ENCODE measurements around the gene PIGU.

PIGU gene

DNA sequence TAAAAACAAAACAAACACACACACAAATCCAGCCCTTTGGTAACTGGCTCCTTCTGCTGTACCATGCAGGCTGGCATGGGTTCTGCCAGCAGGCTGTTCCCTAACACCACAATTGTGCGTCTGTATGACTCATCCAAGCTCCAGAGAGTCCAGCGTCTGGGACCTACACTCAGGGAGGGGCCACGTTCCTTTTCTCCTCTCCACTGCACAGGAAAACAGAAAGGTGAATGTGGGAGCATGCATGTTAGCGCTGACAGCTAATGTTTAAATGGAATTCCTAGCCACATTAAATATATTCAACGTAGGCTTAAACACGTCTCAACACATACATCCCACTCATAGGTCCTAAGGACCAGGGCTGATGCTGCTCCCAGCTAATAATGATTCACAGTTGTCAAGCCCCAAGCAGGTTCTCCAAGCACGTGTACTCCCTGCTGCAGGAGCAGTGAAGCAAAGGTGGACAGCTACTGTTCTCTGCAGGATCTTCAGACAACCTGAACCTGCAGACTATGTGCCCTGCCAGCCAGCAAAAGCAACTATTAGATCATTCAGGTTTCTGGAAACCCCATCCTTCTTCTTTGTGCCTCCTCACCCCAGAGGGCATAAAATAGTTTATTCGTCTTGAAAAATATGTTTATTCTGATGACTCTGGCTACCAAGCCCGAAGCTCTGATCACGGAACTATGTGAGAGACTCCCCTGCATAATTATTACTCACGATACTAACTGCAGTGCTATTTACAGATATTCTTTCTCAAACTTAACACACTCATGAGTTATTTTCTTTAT, 97.5 kb downstream of the PIGU start:
- no peak for DNase-seq (ENCODE audit: low read depth, low spot score)

DNA sequence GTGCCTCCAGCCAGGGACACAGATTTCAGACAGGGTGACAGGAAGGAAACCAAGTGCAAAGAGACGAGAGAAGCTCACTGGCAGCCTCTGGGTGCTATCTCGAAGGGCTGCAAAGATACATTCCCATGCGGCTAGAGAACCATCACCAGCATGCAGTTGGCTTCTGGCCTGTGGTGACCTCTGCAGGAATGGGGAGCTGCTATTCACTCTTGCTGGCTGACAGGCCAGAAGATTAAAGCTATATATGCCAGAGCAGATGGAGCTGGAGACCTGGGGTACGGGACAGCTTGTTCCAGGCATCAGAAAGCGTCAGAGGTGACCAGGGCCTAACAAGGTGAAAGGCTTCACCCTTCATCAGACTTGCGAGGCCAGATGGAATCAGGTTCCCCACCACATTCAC, 98.4 kb downstream of the PIGU start:
- no peak for DNase-seq (ENCODE audit: low read depth, low spot score)

DNA sequence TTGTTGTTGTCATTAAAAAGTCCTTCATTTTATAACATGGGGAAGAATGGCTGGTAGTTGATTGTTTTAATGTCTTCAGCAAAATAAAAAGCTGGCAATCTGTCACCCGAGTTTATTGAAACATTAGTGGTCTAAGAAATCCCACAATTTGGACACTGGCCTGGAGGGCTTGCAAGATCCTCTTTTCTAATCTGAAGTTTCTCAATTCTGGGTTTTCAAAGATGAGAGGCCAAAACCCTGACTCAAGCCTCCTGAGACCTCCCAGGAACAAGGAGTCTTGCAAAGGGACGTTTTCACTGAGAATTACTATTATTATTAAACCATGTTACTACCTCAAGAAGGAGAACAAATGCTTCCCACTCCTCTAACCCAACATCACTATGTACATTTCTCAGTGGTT, 98.9 kb downstream of the PIGU start:
- DNase-seq (ENCODE audit: low read depth, low spot score) = no peak

DNA sequence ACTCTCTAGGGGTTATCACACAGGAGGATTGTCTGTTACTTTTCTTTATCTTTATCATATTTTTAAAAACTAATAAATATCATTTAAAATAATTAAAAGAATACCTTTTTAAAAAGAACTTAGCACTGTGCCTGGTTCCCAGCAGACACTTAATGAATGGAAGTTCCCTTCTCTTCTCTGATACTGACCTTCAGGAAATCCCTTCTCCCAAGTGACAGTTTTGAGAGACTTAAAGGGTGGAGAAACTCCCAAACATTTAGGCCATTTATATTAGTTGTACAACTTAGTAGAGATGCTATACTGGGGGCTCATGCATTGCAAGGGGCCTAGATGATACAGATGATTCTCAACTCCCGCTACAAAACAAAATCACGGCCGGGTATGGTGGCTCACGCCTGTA, 99.8 kb downstream of the PIGU start:
- no peak for DNase-seq (ENCODE audit: low read depth, low spot score)

DNA sequence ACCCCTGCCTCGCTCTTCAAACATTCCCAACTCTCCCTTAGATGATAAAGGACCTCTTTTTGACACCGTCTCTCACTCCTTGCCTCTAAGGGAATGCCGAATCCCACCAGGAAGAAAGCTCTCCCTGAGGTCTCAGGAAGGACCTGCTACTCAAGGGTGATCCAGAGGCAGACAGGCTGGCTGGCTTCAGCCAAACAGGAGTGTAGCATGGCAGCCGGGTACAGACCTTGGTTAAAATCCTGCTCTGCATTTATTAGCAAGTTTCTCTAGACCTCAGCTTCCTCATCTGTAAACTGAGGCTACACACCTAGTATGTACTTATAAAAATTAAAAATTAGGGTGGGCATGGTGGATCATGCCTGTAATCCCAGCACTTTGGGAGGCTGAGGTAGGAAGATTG, 101.1 kb downstream of the PIGU start:
- DNase-seq (ENCODE audit: low read depth, low spot score) = no peak

DNA sequence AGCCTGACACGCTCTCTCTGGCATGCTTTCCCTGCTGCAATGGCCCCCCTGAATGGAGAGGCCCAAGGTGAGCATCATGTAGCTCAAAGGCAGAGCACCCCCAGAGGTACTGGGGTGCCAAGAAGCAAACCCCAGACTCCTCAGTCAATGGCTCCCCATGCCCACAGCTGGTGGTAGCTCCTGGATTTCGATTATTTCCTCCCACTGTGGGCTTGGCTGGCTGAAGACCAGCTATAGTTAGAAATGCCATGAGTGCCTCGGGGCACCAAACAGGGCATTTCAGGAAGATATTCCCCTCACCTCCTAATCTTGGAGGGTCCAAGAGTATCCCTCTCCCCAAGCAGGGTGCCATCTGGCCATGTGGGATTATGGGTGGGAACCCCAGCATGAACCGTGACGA, 101.6 kb downstream of the PIGU start:
- DNase-seq (ENCODE audit: low read depth, low spot score) = no peak

DNA sequence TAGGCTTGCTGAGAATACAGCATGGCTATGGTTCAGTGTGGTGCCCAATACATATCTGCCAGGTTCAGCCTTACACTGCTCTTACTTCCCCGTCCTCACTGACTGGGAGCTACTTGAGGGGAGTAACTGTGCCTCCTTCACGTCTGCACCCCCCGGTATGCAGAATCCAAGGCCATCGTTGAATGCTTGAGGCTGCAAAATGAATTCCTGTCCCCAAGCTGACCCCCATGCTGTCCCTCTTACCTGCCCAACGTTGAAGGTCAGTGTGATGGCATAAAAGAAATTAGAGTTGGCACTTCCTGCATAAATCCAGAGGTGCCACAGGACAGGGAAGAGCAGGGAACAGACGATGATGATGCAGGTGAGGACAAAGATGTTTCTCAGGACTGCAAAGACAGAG, 102.0 kb downstream of the PIGU start:
- DNase-seq (ENCODE audit: low read depth, low spot score) = no peak

DNA sequence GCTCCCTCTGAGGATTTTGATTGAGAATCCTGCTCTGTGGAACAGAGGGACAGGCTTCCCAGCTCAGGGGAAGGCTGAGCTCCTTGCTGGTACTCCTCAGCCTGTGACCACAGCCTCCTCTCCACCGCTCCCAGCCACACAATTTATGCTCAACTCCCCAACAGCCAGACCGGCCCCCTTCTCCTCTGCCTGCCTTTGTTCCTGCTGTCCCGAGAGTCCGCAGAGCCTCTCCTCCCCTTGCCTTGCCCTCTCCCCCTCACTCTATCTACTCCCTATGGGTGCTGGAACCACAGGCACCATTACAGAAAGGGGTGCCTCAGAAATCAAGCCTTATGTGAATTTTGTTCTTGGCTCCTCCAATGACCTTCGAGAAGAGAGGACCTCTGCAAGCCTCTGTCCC, 102.5 kb downstream of the PIGU start:
- DNase-seq (ENCODE audit: low read depth, low spot score) = no peak

DNA sequence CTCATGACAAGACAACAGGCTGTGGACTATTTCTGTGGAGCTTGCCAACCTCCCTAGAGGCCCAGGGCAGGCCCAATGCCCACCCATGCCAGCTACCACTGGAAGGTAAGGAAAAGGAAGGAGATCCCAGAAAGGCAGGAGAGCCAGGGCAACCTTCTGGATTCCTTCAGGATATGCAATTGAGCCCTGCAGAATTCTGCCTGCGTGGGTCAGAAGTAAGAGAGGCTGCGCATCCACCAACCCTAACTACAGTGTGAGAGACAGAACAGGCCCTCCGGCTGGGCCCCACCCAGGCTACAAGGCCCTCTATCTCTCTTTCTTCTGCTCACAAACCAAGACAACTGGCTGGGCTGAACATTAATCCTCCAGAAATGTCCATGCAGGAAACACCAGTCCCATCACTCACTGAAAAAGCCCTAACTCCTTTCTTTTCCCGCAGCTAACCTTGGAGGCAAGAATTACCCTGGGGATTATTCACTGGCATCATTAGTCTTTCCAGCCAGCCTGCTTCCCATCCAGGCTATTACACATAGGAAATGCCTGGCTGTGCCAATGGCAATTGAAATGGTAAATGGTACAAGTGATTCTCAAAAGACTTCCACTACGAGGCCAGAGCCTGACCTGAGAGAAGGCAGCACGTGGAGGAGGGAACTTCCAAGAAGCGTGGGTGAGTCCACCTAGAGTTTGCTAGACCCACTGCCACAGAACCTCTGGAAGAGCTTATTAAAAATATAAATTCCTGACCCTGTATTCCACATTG, 103.2 kb downstream of the PIGU start:
- no peak for DNase-seq (ENCODE audit: low read depth, low spot score)

DNA sequence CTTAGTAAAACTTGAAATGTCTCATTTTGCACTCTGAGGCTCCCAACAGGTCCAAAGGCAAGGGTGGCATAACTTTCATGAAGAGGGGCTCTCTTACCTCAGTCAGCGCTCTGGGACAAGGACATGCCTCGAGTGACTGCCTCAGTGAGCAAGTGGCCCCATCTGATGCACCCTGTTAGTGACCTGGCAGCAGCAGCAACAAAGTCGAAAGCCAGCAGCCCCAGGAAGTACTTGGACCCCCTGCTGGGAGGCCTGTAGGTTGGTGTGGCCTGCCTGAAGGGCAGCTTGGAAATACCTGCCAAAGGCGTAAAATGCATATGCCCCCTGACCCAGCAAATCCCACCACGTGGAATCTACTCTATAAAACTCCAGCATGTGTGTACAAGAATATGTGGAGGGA, 105.1 kb downstream of the PIGU start:
- no peak for DNase-seq (ENCODE audit: low read depth, low spot score)

DNA sequence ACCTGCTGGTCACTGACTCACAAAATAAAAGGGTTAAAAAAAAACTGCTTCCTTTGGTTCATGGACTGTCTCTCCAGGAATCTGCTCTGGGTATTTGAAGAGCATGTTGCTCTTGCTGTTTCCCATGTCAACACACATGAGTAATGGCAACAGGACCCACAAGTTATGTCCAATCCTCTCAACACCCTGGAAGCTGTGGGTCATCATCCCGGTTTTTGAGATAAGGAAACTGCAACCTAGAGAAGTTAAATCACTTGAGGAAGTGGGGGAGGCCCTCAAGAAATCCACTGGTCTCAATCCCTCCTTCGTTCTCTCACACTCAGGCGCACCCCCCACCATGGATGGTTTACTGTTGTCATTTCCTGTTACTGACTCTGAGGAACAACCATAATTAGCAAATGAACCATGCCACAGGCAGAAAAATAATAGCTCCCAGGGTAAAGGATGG, 106.0 kb downstream of the PIGU start:
- no peak for DNase-seq (ENCODE audit: low read depth, low spot score)

DNA sequence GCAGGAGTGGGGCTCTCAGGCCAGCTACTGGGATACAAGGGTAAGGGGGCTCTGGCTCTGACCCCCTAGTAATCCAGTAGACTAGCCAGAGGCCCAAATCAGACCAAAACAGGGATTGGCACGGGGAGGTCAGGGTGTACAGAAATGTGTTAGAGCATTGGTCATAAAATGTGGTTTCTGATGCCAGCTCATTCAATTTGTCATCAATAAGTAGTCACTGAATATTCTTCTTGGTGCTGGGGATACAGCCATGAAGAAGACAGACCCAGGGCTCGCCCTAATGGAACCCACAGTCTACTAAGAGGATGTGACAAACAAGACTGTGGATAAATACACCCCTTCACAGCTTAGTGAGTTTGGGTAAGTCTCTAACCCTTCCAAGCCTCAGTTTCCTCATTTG, 107.3 kb downstream of the PIGU start:
- DNase-seq (ENCODE audit: low read depth, low spot score) = no peak

DNA sequence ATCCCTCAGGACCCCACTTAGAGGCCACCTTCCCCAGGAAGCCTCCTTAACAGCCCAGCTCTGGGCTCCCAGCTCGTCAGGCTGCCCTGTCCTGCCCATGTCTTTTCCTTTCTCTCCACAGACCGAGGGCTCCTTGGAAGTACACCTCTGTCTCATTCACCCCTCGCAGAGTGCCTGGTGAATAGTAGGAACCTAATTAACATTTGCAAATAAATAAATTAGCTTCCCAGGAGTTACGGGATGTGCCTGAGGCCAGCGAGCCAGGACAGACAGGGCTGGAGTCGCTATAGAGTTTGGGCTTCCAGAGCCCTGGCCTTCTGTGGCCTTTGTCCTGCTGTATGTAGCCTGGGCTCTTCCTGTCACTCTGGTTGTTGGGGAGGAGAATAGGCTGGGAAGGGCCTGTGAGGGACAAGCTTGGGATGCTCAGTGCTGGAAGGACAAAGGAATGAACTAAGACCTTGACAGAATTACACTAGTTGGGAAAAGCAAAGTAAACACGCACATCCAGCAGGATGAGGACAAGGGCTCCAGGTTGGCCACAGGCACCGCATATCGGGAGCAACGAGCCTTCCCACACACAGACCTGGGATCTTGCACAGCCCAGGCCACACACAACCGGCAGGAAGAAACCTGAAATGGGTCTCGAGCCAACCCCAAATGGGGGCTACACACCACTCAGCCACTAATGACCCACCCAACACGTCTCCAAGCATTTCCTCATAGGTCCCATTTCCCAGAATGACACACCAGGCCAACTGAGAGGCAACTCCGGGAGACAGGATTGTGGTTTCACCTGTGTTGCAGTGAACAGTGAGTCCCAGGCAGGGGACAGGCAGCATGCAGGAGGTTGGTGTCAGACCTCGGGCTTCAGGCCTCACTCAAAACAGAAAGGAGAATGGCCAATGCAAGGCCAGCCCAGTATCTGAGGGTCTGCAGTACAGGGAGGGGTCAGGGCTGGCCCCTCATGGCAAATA, 108.7 kb downstream of the PIGU start:
- no peak for DNase-seq (ENCODE audit: low read depth, low spot score)

DNA sequence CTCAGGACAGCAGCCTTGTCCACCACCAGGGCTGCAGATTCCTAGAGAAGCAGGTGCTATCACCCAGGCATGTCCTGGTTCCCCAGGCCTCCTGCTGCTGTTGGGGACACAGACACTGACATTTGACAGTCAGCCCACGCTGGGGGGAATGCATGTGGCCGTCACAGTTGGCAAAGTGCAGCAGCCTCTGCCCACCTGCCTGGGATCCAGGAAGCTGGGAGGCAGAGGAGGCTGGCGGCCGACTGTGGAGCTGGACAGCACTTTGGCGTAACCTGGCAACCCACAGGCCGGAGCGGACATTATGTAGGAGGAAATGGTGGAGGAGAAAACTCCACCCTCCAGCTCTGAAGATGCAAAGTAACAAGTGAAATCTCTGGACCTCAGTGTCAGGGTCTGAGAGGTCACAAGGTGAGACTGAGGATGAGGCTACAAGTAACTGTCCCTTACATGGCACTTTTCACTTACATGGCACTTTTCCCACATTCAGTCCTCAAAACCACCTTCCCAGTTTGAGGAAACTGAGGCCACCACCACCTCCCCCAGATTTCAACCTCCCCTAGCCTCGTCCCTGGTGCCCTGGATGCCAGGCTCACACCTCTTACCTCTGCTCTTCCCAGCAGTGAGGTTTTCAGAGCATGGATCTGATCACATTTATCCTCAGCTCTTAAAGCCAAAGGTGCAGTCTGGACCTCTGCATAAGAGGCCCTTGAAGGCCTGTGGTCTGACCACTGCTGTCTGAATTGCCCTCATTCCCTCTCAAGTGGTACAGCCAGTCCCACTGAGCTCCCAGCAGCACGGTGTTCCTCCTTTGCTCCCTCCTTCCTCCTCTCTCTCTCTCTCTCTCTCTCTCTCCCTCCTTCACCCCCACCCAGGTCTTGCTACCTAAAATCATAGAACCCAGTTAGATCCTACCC, 109.7 kb downstream of the PIGU start:
- DNase-seq (ENCODE audit: low read depth, low spot score) = no peak

DNA sequence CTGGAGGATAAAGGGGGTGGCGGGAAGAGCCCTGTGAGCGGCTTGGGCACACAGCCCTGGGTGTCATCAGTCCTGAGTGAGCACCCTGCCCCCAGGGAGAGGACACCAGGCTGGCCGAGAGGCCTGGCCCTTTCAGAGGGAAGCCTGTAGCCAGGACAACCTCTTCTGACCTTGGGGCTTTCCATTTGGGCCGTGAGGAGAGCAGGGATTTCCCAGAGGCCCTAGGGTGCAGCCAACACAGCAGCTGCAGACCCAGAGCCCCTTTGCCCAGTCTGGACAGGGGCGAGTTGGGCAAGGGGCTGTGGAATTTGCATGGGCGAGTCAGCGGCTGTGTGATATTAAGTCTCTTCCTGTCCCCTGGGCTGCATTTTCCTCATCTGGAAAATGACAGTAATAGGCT, 112.1 kb downstream of the PIGU start:
- no peak for DNase-seq (ENCODE audit: low read depth, low spot score)

DNA sequence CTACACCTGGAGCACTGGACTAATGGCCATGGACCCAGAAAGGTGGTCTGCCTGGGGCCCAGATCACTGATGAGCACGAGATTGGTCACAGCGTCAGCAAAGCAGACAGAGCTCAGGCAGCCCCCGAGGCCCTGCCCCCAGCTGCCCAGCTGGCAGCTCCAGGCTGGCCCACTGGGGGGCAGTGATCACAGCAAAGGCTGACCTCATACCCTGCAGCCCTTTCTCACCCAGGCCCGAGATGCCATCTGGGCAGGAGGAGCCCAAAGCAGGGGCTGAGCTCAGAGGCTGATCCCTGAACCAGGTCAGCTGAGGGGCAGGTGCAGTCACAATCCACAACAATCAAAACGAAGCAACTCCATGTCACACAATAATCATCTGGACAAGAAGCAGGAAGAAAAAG, 114.3 kb downstream of the PIGU start:
- DNase-seq (ENCODE audit: low read depth, low spot score) = no peak

DNA sequence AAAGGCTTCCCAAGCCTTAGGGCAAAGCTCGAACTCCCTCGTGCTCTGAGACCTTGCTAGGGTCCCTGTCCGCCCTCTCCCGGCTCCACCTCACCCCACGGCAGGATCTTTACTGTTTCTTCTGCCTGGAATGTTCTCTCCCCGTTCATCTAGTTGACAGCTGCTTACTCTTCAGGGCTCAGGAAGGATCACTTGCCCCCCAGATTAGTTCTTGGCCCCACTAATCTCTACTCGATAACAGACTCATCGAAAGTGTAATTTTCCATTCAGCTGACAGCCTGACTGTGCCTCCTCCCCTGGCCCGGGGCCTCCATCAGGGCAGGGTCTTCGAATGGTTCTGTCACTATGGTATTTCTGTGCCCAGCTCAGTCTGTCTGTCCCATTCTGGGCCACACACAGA, 115.2 kb downstream of the PIGU start:
- DNase-seq (ENCODE audit: low read depth, low spot score) = no peak

DNA sequence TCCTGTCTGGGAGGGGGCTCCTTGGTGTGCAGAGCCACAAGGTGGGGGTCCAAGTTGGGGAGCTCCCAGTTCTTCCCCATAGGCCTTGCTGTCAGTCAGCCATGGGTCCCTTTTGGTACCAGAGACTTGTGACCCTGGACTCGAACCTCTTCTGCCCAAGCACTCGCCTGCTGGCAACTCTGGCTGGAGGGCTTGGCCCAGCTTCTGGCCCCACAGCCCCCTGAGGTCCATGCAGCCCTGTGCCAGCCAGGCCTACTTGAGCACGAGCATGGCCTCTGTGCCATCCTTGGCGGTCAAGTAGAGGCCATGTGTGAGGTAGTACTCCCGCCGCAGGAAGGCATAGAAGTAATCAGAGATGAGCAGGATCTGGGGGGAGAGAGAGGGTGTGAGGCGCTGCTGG, 116.3 kb downstream of the PIGU start:
- no peak for DNase-seq (ENCODE audit: low read depth, low spot score)

DNA sequence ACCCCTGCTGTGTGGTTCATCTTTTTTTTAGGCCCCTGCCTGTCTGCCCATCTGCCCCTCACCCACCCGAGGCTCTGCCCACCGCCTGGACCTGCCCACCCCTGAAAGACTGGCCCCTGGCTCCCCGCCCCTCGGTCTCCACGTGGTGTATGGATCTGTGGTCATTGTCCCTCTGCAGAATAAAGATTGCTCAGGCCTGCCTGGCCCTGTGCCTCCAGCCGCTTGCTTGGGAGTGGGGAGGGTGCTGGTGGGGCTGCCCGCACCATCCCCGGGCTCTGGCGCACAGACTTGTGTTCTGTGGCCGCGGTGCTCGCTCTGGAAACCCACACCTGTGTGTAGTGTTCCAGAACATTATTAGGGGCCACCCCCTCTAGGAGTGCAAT, 116.8 kb downstream of the PIGU start:
- no peak for DNase-seq (ENCODE audit: low read depth, low spot score)

DNA sequence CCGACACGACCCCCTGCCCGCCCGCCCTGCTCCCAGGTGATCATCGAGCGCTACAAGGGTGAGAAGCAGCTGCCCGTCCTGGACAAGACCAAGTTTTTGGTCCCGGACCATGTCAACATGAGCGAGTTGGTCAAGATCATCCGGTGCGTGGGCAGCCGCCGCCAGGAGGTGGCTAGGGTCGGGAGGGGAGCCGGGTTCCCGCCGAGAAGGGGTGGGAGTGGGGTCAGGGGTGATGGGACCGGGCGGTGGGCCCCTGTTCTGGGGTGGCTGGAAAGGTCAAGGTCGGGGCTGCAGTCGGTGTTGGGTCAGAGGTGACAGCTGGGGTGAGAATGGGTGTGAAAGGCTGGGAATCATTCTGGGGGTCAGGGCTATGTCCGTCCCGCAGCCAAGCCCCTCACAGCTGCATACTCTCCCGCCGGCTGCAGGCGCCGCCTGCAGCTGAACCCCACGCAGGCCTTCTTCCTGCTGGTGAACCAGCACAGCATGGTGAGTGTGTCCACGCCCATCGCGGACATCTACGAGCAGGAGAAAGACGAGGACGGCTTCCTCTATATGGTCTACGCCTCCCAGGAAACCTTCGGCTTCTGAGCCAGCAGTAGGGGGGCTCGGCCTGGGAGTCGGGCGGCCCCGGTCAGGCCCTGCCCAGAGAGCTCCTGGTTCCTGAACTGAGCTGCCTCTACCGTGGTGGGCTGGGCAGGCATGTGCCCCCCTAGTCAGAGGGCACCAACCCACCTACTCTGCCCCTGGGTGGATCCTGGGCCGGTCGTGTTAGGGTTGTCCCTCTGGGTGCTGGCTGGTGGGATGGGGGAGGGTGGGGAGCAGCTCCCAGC, 117.4 kb downstream of the PIGU start:
- no peak for DNase-seq (ENCODE audit: low read depth, low spot score)

Data from iPS DF 19.7 (cell line).